Ovary (tissue), 9 donors: Measurements from ENCODE around the gene COL13A1. TPM values are rescaled to one million over a fixed set of nuclear protein-coding genes. Genes with fewer than 3 reads are reported as not detected.

Experiments used
- DNase-seq, 5 donors: peaks; one replicate each; pipeline ENCODE4 v3.0.0-alpha.2; 2019 to 2020
- H3K27ac ChIP-seq, 2 donors: fragments of 200-600 bp; one replicate each; pipeline versions ENCODE4 v1.5.1 to v1.8.0; 2019 to 2022
- H3K27me3 ChIP-seq: fragments of 200-600 bp; one replicate; pipeline ENCODE4 v1.8.0; 2022
- H3K36me3 ChIP-seq: fragments of 200-600 bp; sonication (generic); one replicate; pipeline ENCODE4 v1.5.1; 2019
- H3K4me1 ChIP-seq: one replicate; pipeline ENCODE4 v1.8.1; 2013; ENCODE audit warnings: mild to moderate bottlenecking, moderate library complexity; ENCODE audit not compliant: insufficient read depth
- H3K4me3 ChIP-seq: fragments of 200-600 bp; sonication (generic); one replicate; pipeline ENCODE4 v1.5.1; 2017
- H3K9me3 ChIP-seq, 2 donors: fragments of 200-600 bp in 1 of 2; sonication (generic) in 1 of 2; one replicate each; pipeline versions ENCODE4 v1.5.1 to v1.8.1; 2013 to 2019; ENCODE audit warnings: mild to moderate bottlenecking in 1 of 2, moderate library complexity in 1 of 2
- CTCF ChIP-seq, 3 donors: fragments of 450-650 bp in 2 of 3; fragments of 200-600 bp in 1 of 3; IDR thresholded peaks; one replicate each; pipeline versions ENCODE4 v1.5.1 to v1.8.0; 2016 to 2022; ENCODE audit warnings: antibody characterized with exemption in 3 of 3, mild to moderate bottlenecking in 1 of 3
- EP300 ChIP-seq: sonication (generic); formaldehyde crosslinking; IDR thresholded peaks from one replicate; pipeline ENCODE4 v1.6.1; 2017; ENCODE audit warnings: antibody characterized with exemption
- POLR2A ChIP-seq: fragments of 450-650 bp; IDR thresholded peaks from one replicate; pipeline ENCODE4 v1.6.1; 2017; ENCODE audit warnings: antibody characterized with exemption, mild to moderate bottlenecking, moderate library complexity
- WGBS, 3 donors: extraction: QIAGEN DNeasy Blood & Tissue Kit in 1 of 3; methylation state at CpG; one replicate each; pipeline versions ENCODE4 v1.1.5 to v1.1.7; 2013 to 2017; 5-methylcytosine and 5-hydroxymethylcytosine counted together
- intact Hi-C, 4 donors: fragments of 100-400 bp; cut with DNase I; formaldehyde crosslinking; loops; one replicate each; pipeline versions ENCODE4 v1.11.0 to v1.15.1; 2022 to 2023
- polyA plus RNA-seq, 2 donors: library from polyadenylated mRNA; stranded (reverse); fragments of 200-250 nt in 1 of 2; fragments of 350-450 nt in 1 of 2; fragmentation: Illumina TruSeq in 1 of 2; extraction: RNeasy Lipid Tissue Mini Kit (QIAGEN cat#74804) in 1 of 2; gene quantifications; one replicate each; pipeline ENCODE4 v1.2.3, GENCODE V29; 2013 to 2014
- total RNA-seq, 7 donors: library from RNA; depleted of rRNA in 2 of 7; stranded (reverse); fragments of >200 nt in 2 of 7; fragmentation: NEBNext Ultra II Directional in 3 of 7; extraction: Animal tissue kit (Norgen Biotek cat#: 25700) in 3 of 7; gene quantifications; one replicate each; pipeline versions ENCODE4 v1.1.0 to v1.2.4, GENCODE V29; 2016 to 2023
- donor health status: DM: no; HTN: no; CAD: no; lungs with moderate emphysema.
- donor health status: DM: no; HTN: no; CAD: no.
- donor health status: Bipolar disorder and iron deficiency.
- donor health status: DM: yes; HTN: yes; CAD: no.
- donor health status: DM: no; HTN: no; CAD: no.
- donor health status: DM: yes; HTN: yes; CAD: no.

The COL13A1 gene
- total and polyA plus RNA-seq, 9 donors, result 0.48 to 3.1 (median 1.1) TPM

- no peaks in the 10 kb centered on the region for H3K4me1 ChIP-seq
- TF ChIP-seq CTCF (IDR thresholded peaks at IDR 0.05) (no peak), POLR2A (no peak)
- DNase-seq, result no peak
- intact Hi-C loops, result no loop called here
- no peaks in the 10 kb centered on the region for H3K36me3 ChIP-seq
- 91 to 95% (median 94%) methylated on average over 12 of the region's 12 CpGs for WGBS, 3 donors
- no peak overlapping the region for H3K27ac ChIP-seq
- no peak overlapping the region for H3K4me3 ChIP-seq
- H3K9me3 ChIP-seq, result no peaks in the 10 kb centered on the region
- H3K27me3 ChIP-seq, result no peaks in the 10 kb centered on the region
These were observed 98.3 kb downstream of the COL13A1 start for GRCh38 chr10:69899727-69900595.

- Histone ChIP-seq H3K9me3 (no peaks in the 10 kb centered on the region), H3K27me3 (no peaks in the 10 kb centered on the region), H3K27ac (no peak overlapping the region), H3K4me3 (no peak overlapping the region), H3K36me3 (no peaks in the 10 kb centered on the region), H3K4me1 (no peaks in the 10 kb centered on the region)
- DNase-seq, result no peak
- TF ChIP-seq CTCF (IDR thresholded peaks at IDR 0.05) (no peak), EP300 (no peak), POLR2A (no peak)
- 87 to 90% (median 89%) methylated on average over 2 of the region's 2 CpGs for WGBS, 3 donors
- intact Hi-C loops, result no loop called here
These were observed 99.3 kb downstream of the COL13A1 start for GRCh38 chr10:69901022-69901421.

GRCh38 chr10:69901628-69902505 lies 100.2 kb downstream of the COL13A1 start:
- WGBS, 3 donors, result 50 to 53% (median 53%) methylated on average over 10 of the region's 10 CpGs
- H3K27me3 ChIP-seq, result no peaks in the 10 kb centered on the region
- DNase-seq, result peak in 4 of 5 donors; percentile 31 to 66 (median 38)
- TF ChIP-seq EP300 (no peak), CTCF (IDR thresholded peaks at IDR 0.05) (peak in 1 of 3 donors; percentile 31)
- no peak overlapping the region for H3K4me3 ChIP-seq
- intact Hi-C loops, result no loop called here
- H3K27ac ChIP-seq, result no peak overlapping the region
- H3K9me3 ChIP-seq, result no peaks in the 10 kb centered on the region
- H3K4me1 ChIP-seq, result no peaks in the 10 kb centered on the region
- H3K36me3 ChIP-seq, result no peaks in the 10 kb centered on the region

GRCh38 chr10:69902835-69903535 lies 101.3 kb downstream of the COL13A1 start:
- intact Hi-C loops, result no loop called here
- WGBS, 3 donors, result 60 to 81% (median 77%) methylated on average over 6 to 7 of the region's 7 CpGs
- Histone ChIP-seq H3K27ac (no peak overlapping the region), H3K4me1 (no peaks in the 10 kb centered on the region), H3K36me3 (no peaks in the 10 kb centered on the region), H3K27me3 (no peaks in the 10 kb centered on the region), H3K4me3 (no peak overlapping the region), H3K9me3 (no peaks in the 10 kb centered on the region)
- no peak for TF ChIP-seq EP300
- no peak for TF ChIP-seq POLR2A
- no peak for TF ChIP-seq CTCF (IDR thresholded peaks at IDR 0.05)
- DNase-seq, result no peak
